ENCODE measurements around the gene VAV3.
"Not testable (repeated sequence)": the region's sequence is repeated elsewhere in the genome, so short reads cannot be mapped to it uniquely, and the experiment has no call there.

VAV3 gene

GRCh38 chr1:107879927-107880326 is 85.1 kb downstream of the VAV3 start:
- DNase-seq: no peak

- DNase-seq: no peak
Measured at GRCh38 chr1:107879346-107879745, 85.6 kb downstream of the VAV3 start.

- no peak for DNase-seq
Measured at GRCh38 chr1:107877745-107878144, 87.2 kb downstream of the VAV3 start.

GRCh38 chr1:107877092-107877491 is 87.9 kb downstream of the VAV3 start:
- DNase-seq: no peak

DNA sequence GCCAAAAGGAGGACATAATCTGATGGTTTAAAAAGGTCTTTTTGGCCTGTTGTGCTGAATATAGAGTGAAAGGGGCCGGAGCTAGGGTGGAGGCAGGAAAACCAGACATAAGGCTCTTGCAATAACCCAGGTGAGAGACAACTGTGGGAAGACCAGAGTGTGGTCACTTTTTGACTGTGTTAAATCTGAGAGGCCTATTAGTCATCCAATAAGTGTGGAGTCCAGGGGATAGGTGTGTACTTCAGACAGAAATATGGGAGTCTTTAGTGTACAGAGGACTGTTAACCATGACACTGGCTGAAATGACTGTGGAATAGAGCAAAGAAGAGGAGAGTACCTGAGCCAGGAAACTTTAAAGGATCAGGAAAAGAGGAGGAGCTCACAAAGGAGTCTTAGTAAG is 89.3 kb downstream of the VAV3 start:
- no peak for DNase-seq

DNA sequence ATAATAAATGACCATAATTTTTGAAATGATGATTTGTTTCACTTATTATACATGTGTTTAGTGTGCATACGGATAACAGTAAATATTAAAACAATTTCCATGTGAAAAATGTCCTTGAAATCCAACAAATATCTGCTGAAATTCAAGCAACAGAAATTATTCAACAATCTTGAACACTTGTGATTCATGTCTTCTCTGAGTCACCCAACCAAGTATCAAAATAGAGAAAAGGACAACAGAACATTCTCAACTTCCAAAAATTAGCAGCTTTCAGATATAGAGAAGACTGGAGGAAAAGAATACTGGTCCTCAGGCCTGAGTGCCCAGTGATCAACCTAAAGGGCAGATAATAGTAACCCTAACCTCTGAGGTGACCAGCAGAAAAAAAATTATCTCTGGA is 90.8 kb downstream of the VAV3 start:
- no peak for DNase-seq

DNA sequence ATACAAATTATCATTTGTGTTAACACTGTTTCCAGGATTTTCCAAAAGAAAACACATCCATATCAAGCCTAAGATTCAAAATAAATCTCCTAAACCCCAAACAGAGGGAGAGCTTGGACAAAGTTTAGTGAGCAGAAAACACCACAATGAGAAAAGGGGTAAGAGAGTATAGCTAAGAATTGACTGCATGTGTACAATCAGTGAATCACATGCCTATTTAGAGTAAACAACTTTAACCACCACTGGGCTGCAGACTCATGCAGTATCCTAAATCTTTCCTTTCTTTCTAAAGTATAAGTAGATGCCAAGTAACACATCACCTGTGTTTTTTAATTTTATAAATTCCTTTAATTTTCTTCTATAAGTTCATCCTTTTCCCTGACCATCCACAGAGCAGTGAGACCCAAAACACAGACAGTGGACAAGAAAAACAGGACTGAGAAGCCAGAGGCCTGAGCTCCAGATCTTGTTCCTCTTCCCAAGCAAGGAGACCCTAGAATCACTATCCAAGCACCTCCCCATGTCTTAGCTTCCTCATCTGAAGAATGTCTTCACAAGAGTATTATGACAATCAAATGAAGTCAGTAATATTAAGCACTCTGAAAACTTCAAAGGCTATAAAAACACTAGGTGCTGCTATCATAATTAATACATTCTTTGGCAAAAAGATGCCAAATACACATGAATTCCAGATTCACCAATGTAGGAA is 93.1 kb downstream of the VAV3 start:
- DNase-seq: no peak

DNA sequence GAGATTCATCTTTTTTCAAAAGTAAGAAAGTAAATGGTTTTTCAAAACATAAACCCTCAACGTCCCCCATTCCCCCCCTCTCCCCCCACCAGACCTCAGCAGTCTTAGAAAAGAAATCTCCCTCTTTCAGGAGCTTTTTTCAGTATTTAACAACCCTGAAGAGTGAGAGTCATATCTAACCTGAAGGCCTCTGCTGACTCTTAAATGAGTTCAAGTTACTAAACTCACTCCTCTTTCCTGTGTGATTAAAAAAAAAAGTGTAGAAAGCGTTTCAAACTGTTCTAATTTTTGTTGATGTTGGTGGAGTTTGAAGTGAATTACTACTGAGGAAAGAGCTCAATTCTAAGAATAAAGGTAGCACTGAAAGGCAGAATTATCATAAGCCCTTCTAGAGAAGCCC is 93.7 kb downstream of the VAV3 start:
- DNase-seq: no peak

DNA sequence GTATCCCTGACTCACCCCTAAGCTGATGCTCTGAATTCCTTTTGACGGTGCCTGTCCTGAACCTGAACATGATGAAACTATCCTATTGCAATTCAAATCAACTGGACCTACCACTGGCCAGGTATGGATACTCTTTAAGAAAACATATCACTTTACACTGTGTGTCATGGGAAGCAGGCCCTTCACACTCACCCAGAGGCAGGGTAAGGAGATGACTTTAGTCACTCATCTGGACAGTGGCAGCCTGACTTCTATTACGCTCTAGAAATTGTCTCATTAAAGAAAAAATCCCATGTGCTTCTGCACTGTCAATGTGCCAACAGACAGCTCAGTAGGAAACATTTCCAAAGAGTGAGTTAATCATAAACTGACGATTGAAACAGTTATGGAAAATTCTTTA is 94.3 kb downstream of the VAV3 start:
- DNase-seq: no peak

DNA sequence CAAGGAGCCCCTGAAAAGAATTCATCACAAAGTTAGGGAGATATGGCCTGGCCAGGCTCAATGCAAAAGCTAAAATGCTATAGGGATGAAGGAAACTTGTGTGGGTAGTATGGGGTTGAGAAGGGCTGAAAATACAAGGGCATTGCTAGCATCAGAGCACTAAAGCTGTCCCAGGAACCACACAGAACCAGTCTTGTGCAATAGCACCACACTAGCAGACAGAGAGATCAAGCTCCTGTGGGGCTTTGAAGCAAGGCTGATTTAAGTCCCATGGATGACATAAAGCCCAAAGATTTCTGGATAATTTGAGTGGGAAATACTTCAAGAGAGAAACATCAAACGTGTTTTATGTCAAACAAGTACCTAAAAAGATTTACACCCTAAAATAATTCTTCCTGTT is 97.1 kb downstream of the VAV3 start:
- DNase-seq: no peak

- no peak for DNase-seq
Measured at GRCh38 chr1:107867422-107867821, 97.6 kb downstream of the VAV3 start.

DNA sequence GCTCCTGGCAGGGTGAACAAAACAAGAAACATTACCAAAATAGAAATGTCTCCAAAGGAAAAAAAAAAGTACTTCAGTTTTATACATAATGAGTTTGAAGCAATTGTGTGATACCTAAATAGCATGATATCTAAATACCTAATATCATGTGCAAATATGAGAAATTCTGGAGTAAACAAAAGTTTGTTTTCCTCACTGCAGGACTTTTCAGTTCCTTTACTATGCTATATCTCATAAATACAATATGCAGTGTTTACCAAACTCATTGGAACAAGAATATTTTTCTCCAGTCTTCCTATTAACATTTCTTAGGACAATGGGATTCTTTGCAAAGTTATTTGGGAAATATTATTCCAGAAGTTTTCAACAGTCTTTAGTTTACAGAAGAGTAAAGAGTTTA is 98.1 kb downstream of the VAV3 start:
- DNase-seq: no peak

DNA sequence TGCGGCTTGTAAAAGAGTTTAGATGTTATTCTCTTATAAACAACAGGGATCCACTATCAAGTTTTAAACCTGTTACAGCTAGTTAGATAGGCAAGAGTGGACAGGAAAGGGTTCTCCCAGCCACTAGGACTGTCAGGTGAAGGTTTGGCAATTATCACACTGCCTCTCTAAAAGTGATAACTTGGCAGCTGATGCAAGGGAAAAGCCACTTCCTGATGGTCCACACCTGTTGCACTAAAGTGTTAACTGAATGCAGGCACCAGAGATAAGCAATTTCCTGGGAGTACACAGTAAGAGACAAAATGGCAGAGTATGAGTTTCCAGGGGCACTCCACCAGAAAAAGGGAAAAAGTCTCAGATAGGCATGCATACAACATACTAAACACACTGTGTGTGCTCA is 99.4 kb downstream of the VAV3 start:
- DNase-seq: no peak

DNA sequence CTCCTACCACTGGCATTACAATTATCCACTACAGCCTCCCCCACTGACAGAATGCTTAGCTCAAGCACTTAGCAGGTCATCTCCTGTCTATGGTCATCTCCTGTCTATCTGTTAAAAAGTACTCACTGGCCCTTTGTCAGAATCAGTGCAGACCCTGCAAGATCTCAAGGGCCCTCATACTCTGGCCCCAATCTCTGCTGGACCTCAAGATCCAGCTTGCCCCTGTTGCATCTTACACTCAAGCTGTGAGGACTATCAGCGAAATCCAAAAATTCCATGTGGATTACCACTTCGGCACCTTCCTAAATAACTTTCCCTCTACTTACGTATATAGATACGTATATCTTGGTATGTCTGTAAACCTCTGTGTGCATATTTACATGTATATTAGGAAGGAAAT is 101.6 kb downstream of the VAV3 start:
- no peak for DNase-seq

DNA sequence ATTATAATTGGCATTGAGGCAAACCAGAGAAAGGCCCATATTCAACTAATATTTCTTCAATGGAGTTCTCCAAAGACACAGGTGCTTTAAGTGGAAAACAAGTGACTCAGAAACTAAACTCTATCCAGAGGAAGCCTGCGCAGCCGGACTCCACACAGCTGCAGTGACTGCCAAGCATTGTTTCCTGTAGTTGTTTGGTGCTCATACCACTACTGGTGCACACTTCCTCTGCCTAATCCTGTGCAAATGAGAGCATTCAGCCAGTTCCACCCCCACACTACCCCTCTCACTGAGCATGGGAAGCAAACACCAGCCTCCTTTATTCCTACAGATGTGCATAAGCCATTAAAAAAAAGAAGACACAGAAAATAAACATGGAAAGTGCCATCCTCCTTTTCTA is 102.9 kb downstream of the VAV3 start:
- DNase-seq: no peak

GRCh38 chr1:107858323-107858722 is 106.7 kb downstream of the VAV3 start:
- no peak for DNase-seq

DNA sequence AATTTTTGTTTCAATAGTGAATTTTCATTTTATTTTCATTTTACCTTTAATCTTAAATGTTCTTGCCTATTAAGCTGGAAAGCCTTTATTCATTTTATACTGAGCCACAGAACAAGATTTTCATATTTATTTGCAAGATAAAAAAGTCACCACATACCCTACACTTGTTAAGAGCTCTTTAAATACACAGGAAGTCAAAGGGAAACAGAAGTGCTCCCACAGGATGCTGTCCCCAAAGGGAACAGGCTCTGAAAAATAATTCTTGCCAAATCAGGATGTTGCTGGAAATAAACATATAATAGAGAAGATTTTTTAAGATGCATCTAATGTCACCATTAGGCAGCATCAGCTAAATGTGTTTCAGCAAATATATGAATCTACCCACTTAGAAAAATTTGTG is 113.6 kb downstream of the VAV3 start:
- DNase-seq: no peak

- DNase-seq: not testable (repeated sequence)
Measured at GRCh38 chr1:107844541-107845194, 120.3 kb downstream of the VAV3 start.

DNA sequence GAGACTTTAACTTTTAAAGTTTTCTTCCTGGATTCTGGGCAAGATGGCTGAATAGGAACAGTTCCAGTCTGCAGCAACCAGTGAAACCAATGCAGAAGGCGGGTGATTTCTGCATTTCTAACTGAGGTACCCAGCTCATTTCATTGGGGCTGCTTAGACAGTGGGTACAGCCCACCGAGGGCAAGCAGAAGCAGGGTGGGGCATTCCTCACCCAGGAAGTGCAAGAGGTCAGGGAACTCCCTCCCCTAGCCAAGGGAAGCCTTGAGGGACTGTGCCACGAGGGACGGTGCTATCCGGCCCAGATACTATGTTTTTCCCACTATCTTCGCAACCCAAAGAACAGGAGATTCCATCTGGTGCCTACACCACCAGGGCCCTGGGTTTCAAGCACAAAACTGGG is 121.0 kb downstream of the VAV3 start:
- no peak for DNase-seq

DNA sequence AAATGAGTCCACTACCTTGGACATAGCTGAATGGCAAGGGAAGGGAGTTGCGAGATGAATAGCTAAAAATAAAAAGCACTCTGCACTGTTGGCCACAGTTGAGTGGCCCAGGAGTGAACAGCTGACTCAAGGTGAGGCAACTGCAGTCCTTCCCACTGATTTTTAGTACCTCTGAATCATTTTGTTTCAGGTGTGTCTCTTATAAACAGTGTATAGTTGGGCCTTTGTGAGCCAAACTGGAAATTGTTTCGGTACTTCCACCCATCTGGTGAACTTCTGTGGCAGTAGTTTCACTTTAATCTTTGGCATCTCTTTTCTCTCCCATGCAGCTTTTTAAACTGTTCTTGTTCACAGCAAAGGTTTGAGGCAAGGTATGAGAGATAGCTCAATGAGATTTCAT is 122.7 kb downstream of the VAV3 start:
- no peak for DNase-seq

DNA sequence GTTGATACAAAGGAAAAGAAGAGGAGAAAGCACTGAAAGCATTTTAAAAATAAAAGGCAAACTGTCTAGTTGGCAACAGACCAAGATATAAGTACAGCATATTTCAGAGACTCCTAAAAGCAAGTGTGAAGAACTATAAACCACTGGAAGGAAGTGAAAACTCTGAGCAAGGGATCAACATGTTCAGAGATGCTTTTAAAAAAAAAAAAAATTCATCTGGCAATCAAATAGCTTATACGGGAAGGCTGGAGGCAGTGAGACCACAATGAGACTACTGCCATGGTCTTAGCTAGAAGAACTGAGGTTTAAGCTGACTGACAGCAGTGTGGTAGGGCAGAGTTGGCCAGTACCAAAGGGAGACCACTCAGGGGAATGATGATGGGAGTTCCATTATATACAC is 124.3 kb downstream of the VAV3 start:
- DNase-seq: no peak

DNA sequence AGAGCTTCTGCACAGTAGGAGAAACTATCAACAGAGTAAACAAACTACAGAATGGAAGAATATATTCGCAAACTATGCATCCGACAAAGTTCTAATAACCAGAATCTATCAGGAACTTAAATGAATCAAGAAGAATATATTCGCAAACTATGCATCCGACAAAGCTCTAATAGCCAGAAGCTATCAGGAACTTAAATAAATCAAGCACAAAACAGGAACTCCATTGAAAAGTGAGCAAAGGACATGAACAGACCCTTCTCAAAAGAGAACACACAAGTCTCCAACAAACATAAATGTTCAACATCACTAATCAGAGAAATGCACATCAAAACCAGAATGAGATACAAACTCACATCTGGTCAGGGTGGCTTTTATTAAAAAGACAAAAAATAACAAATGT is 126.9 kb downstream of the VAV3 start:
- DNase-seq: no peak

- no peak for DNase-seq
Measured at GRCh38 chr1:107835151-107835670, 129.8 kb downstream of the VAV3 start.

DNA sequence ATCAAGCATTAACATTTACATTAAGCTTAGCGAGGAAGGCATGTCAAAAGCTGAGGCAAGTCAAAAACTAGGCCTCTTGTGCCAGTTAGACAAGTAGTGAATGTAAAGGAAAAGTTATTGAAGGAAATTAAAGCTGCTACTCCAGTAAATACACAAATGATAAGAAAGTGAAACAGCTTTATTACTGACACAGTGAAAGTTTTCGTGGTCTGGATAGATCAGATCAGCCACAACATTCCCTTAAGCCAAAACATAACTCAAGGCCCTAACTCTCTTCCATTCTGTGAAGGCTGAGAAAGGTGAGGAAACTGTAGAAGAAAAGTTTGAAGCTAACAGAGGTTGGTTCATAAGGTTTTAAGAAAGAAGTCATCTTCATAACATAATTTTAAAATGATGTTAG is 131.9 kb downstream of the VAV3 start:
- no peak for DNase-seq

- DNase-seq: no peak
Measured at GRCh38 chr1:107831921-107832320, 133.1 kb downstream of the VAV3 start.

Data from stimulated activated CD4-positive, alpha-beta T cell treated with anti-CD3 and anti-CD28 coated beads, Interleukin-2, amount 100 ng/mL, for 48 hours (primary cell).